Spinal cord (tissue), 10 donors: Measurements from ENCODE around the gene CENPV. TPM values are rescaled to one million over a fixed set of nuclear protein-coding genes. Genes with fewer than 3 reads are reported as not detected.
A peak's percentile ranks its signal among the peaks of the same experiment; 100 is the strongest.

Source experiments
- DNase-seq, 6 donors: peaks; one replicate each; pipeline versions ENCODE4 v3.0.0 to v3.0.0-alpha.2; 2013 to 2015; ENCODE audit warnings: low spot score in 6 of 6, low read depth in 4 of 6
- H3K27ac ChIP-seq: one replicate; pipeline ENCODE4 v1.5.1; 2013; ENCODE audit warnings: low read depth, low read length, control low read depth
- H3K27me3 ChIP-seq: one replicate; pipeline ENCODE4 v1.6.1; 2013; ENCODE audit warnings: low read length; ENCODE audit not compliant: control insufficient read depth, insufficient read depth
- H3K36me3 ChIP-seq: one replicate; pipeline ENCODE4 v1.6.1; 2013; ENCODE audit warnings: low read length; ENCODE audit not compliant: control insufficient read depth, insufficient read depth
- H3K4me1 ChIP-seq: one replicate; pipeline ENCODE4 v1.6.1; 2013; ENCODE audit warnings: low read length; ENCODE audit not compliant: control insufficient read depth, insufficient read depth
- H3K4me3 ChIP-seq: one replicate; pipeline ENCODE4 v1.5.1; 2013; ENCODE audit warnings: low read depth, low read length, control low read depth
- H3K9me3 ChIP-seq: one replicate; pipeline ENCODE4 v1.6.1; 2013; ENCODE audit warnings: low read length; ENCODE audit not compliant: control insufficient read depth, insufficient read depth
- WGBS: methylation state at CpG from one replicate; pipeline ENCODE4 v1.1.5; 2013; ENCODE audit warnings: missing lambda C conversion rate; ENCODE audit not compliant: insufficient coverage; 5-methylcytosine and 5-hydroxymethylcytosine counted together
- polyA plus RNA-seq, 2 donors: library from polyadenylated mRNA; unstranded; fragments of 120-200 nt; gene quantifications; one replicate each; pipeline ENCODE4 v1.2.1, GENCODE V29; 2013; ENCODE audit not compliant: insufficient read length in 2 of 2
- total RNA-seq, 2 donors: library from RNA; depleted of rRNA in 1 of 2; stranded (reverse); fragments of 120-200 nt in 1 of 2; fragments of >200 nt in 1 of 2; gene quantifications; one replicate each; pipeline versions ENCODE4 v1.2.3 to v1.2.4, GENCODE V29; 2013 to 2014
- donor health status: healthy.

Gene CENPV
- total and polyA plus RNA-seq, 4 donors: 33.7 to 130 (median 96.6) TPM

DNA sequence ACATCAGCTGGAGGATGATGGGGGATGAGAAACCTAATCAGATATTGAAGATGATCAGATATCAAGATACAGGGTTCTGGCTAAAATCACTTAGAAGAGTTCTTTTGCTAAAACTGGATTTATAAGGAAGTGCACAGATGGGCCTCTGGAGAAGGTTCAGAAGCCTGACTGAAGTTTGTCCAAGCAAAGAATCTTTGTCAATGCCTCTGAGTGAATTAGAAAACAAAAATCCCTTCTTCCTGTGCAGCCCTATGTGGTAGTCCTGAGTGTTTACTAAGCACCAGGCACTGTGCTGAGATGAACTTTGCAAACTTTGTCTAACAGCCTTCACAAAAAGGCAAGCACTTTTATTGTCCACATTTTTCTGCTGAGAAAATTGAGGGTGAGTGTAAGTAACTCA, 11.4 kb upstream of the CENPV start:
- no peaks in the 10 kb centered on the region for H3K36me3 ChIP-seq
- no peak overlapping the region for H3K4me3 ChIP-seq
- no peaks in the 10 kb centered on the region for H3K27me3 ChIP-seq
- H3K4me1 ChIP-seq: peaks cover 5% of the 10 kb centered on the region
- no peaks in the 10 kb centered on the region for H3K9me3 ChIP-seq
- no peak for DNase-seq
- H3K27ac ChIP-seq: peak overlapping the region; percentile 10

DNA sequence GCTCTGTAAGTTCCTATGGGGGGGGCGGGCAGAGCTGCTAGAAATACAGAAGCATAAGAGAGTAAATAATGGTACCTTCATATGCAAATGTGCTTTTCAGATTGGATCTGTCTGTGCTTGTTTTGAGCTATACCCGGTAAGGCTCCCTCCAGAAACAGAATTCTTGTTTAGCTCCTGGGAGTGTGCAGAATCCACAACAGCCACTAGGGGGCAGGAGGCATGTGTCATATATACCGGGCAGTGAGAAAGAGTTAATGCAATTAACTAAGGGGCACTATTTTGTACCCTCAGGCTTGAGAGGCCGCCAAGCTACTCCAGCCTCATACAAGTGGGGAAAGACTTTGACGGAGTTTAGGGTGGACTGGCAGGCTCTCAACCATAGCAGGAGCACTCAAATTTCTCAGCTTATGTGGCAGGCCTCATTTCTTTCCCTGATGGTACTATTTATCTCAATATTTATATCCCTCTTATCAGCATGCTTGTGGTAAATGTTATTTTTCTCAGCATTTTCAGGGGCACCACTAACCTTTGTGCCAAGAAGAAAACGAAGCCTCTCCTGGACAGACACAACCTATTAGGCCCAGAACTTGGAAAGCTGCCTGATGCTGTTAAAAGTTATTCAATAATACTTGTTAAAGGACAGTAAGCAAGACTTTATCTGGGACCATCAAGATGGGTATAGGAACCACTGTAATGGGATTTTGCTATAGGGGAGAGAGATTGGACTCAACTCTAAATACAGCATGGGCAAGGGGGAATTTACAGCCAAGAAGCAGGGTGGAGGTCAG, 10.7 kb upstream of the CENPV start:
- Histone ChIP-seq H3K4me3 (no peak overlapping the region), H3K4me1 (peaks cover 5% of the 10 kb centered on the region), H3K27me3 (no peaks in the 10 kb centered on the region), H3K9me3 (no peaks in the 10 kb centered on the region), H3K27ac (peak overlapping the region; percentile 10), H3K36me3 (no peaks in the 10 kb centered on the region)
- DNase-seq: peak in 4 of 6 donors; percentile 58 to 91 (median 80)
- WGBS: 7% methylated on average over 3 of the region's 6 CpGs

DNA sequence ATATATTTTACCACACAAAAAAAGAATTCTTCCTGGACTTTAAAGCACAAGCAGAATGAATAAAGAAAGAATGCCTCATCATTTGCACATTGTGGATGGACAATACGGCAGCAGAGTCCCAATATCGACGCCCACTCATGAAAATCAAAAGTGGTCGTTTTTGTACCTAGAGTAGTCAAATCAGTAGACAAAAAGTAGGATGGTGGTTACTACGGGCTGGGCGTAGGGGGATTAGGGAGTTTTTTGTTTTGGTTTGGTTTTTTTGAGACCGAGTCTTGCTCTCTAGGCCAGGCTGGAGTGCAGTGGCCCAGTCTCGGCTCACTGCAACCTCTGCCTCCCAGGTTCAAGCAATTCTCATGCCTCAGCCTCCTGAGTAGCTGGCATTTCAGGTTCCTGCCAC, 8.6 kb upstream of the CENPV start:
- Histone ChIP-seq H3K27ac (no peak overlapping the region), H3K9me3 (no peaks in the 10 kb centered on the region), H3K4me3 (no peak overlapping the region), H3K27me3 (no peaks in the 10 kb centered on the region), H3K4me1 (peaks cover 5% of the 10 kb centered on the region), H3K36me3 (no peaks in the 10 kb centered on the region)
- no peak for DNase-seq
- 83% methylated on average over 7 of the region's 8 CpGs for WGBS

DNA sequence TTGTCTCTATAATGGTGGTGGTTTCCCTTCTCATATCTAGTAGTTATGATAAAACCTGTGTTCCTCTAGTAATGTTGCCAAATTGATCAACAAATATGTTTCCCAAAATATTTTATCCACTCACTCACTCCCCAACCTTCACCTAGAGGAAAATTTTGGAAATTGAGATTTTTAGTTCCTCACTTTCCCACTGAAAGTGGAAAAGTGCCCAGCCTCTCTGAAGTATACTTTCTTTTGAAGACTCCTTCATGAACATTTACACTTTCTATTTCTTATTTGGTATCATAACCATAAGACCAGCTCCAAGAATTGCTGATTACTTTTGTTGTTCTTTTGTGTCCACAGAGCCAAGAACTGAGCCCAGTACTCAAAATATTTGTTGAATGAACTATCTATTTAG, 5.1 kb upstream of the CENPV start:
- Histone ChIP-seq H3K27me3 (no peaks in the 10 kb centered on the region), H3K4me1 (peaks cover 6% of the 10 kb centered on the region)
- no peak for DNase-seq

DNA sequence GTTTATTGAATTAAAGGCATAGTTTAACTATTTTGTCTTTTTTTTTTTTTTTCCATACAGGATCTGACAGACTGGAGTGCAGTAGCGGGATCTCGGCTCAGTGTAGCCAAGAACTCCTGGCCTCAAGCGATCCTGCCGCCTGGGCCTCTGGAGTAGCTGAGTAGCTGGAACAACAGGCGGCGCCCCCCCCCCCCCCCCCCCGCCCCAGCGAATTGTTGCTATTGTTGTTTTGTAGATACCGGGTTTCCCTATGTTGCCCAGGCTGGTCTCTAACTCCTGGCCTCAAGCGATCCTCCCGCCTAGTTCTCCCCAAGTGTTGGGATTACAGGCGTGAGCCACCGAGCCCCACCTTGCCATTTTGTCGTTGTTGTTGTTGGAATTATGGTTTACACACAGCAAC, 1.3 kb upstream of the CENPV start:
- H3K4me3 ChIP-seq: no peak overlapping the region
- no peak overlapping the region for H3K27ac ChIP-seq
- H3K9me3 ChIP-seq: no peaks in the 10 kb centered on the region
- peaks cover 5% of the 10 kb centered on the region for H3K27me3 ChIP-seq
- H3K36me3 ChIP-seq: peaks cover under 1% of the 10 kb centered on the region
- H3K4me1 ChIP-seq: peaks cover 17% of the 10 kb centered on the region
- DNase-seq: no peak
- WGBS: 83% methylated on average over 4 of the region's 14 CpGs

More for the DNA sequence above, 5.1 kb upstream of the CENPV start:
- no peak overlapping the region for H3K27ac ChIP-seq
- H3K9me3 ChIP-seq: no peaks in the 10 kb centered on the region
- no peaks in the 10 kb centered on the region for H3K36me3 ChIP-seq
- no peak overlapping the region for H3K4me3 ChIP-seq

DNA sequence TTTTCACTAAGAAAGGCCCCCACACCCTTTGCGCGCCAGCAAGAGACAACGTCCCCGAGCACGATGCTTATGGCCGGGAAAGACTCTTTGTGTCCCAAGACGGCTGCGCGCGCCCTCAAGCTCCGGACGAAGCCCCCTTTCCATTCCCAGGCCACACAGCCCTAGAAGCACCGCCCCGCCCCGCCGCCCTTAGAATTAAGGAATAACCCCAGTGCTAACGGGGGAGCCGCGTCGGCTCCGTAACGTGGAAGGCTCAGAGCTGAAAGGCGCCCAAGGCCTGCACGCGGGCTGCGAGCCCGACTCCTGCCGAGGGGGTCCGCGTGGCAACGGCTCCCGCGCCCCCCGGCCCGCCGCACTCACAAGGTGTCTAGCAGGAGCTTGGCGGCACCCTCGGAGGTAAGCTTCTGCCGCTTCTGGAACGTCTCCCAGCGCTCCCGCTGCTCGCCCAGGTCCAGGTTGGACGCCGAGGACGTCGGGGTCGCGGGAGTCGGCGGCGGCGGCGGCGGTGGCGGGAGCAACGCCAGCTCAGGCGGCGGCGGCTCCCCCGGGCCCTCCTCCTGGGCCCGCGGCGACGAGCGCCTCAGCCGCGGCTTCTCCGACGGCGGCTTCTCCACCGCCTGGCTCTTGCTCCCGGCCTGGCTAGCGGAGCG, 477 bp downstream of the CENPV start:
- WGBS: under 1% methylated on average over 75 of the region's 75 CpGs
- no peaks in the 10 kb centered on the region for H3K9me3 ChIP-seq
- H3K27me3 ChIP-seq: peaks cover 5% of the 10 kb centered on the region
- peak overlapping the region; percentile 78 for H3K27ac ChIP-seq
- peaks cover 17% of the 10 kb centered on the region for H3K4me1 ChIP-seq
- peaks cover 16% of the 10 kb centered on the region for H3K36me3 ChIP-seq
- H3K4me3 ChIP-seq: peak overlapping the region; percentile 49
- peak; percentile 39 to 87 (median 52) for DNase-seq

DNA sequence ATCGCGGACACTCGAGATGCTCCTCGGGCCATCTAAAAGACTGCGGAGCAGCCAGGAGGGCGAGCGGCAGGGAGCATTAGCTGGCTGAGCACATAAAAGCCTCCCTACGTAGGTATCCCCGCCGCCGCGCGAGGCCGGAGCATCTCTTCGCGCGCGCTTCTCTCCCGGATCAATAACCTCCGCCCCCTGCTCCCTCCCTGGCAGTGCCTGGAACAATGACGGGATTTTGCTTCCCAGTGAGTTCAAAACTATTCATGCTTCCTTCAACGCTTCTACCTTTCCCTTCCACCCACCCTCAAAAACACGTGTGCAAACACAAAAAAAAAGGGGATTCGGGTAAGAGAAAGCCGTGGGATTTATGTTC, 984 bp downstream of the CENPV start:
- WGBS: under 1% methylated on average over 24 of the region's 25 CpGs
- peaks cover 16% of the 10 kb centered on the region for H3K36me3 ChIP-seq
- H3K27me3 ChIP-seq: peaks cover 5% of the 10 kb centered on the region
- H3K27ac ChIP-seq: peak overlapping the region; percentile 78
- H3K4me3 ChIP-seq: peak overlapping the region; percentile 49
- peaks cover 17% of the 10 kb centered on the region for H3K4me1 ChIP-seq
- peak in 2 of 6 donors; percentile 57 to 92 for DNase-seq
- H3K9me3 ChIP-seq: no peaks in the 10 kb centered on the region

DNA sequence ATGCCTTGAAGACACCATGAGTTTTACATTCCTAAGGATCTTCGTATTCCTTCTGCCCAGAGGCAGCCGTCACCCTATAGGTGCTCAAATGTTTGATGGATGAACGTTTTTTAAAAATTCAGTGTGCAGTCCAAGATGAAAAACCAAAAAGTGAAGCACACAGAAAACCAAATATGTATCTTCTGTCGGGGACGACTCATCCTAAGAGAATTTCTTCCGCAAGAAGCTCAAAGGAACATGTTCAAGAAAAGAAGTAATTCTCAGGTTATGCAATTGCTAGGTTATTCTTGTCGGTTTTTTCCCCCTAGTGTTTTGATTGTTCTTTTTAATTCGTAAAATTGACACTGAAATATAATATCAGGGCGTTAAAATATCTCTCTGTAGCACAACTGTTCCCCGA, 1.4 kb downstream of the CENPV start:
- H3K27me3 ChIP-seq: peaks cover 5% of the 10 kb centered on the region
- H3K9me3 ChIP-seq: no peaks in the 10 kb centered on the region
- 4% methylated on average over 4 of the region's 10 CpGs for WGBS
- no peak for DNase-seq
- H3K4me3 ChIP-seq: peak overlapping the region; percentile 49
- H3K27ac ChIP-seq: peak overlapping the region; percentile 78
- peaks cover 17% of the 10 kb centered on the region for H3K4me1 ChIP-seq
- H3K36me3 ChIP-seq: peaks cover 19% of the 10 kb centered on the region

DNA sequence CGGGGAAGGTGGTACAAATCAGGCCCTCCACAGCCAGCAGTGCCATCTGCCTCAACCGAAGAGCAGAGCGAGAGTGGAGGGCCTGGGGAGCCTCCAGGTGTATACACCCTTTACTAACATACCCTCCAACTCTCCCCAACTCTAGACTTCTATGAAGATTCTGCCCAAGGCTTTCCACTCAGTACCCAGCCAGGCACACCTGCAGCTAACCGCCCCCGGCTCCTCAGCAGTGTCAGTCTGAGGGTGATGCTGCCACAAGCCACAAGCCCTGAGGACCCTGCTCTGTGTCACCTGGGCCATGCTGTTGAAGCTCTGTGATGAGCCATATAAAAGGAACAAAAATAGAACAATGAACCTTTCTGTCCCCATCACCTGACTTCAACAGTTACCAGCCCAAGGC, 3.8 kb downstream of the CENPV start:
- H3K9me3 ChIP-seq: no peaks in the 10 kb centered on the region
- H3K27ac ChIP-seq: no peak overlapping the region
- 95% methylated on average over 5 of the region's 5 CpGs for WGBS
- no peak for DNase-seq
- H3K4me3 ChIP-seq: no peak overlapping the region
- peaks cover 5% of the 10 kb centered on the region for H3K27me3 ChIP-seq
- H3K36me3 ChIP-seq: peaks cover 28% of the 10 kb centered on the region
- H3K4me1 ChIP-seq: peaks cover 17% of the 10 kb centered on the region

DNA sequence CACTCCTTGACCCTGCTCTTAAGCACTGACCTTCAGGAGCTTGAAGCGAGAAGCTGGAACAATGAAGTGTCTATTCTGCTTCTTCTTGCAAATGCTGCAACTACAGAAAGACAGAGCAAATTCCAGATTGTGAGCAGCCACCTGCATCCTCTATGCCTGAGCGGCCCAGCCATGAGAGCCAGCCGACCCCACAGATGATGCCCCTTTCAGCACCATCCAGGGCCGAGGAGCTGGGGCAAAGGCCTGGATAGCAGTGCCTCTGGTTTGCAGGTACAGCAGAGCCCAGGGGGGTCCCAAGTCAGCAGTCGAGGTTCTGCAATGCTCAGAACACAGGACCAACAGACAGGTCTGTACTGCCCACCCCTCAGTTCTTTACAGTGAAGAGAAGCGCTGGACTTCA, 4.7 kb downstream of the CENPV start:
- Histone ChIP-seq H3K27me3 (peaks cover 5% of the 10 kb centered on the region), H3K9me3 (no peaks in the 10 kb centered on the region), H3K4me3 (no peak overlapping the region), H3K27ac (no peak overlapping the region), H3K4me1 (peaks cover 12% of the 10 kb centered on the region), H3K36me3 (peaks cover 37% of the 10 kb centered on the region)
- no peak for DNase-seq
- WGBS: 80% methylated on average over 6 of the region's 6 CpGs
